Activated naive CD4-positive, alpha-beta T cell treated with anti-CD3 and anti-CD28 coated beads, Interleukin-2, amount 50 U/mL, for 16 hours (primary cell): Measurements from ENCODE around the gene SPSB3.

ENCODE experiments used
- DNase-seq: peaks from one replicate; pipeline ENCODE4 v3.0.0-alpha.2; 2020

Gene SPSB3

DNA sequence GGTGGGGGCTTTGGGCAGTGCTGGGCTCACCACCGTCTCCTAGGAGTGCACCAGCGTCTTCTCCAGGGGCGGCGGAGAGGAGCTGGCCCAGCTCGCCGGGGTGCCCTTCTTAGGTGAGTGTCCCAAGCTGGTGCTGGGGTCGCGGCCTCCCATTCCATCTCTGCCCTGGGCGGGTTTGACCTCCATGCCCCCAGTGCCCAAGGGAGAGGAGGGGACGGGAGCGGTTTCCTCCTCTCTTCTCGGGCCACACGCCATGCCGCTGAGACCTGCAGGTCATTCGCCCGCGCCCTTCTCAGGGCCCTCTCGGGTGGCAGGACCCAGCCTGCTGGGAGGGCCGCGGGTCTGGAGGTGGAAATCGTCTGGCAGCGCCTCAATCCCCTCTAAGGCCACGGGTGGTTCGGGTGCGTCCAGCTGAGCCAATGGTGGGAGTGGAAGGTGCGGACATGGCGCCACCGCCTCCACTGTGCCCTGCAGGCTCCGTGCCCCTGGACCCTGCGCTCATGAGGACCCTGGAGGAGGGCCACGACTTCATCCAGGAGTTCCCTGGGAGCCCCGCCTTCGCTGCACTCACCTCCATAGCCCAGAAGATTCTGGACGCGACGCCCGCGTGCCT lies 5.8 kb upstream of the SPSB3 start:
- DNase-seq: no peak

DNA sequence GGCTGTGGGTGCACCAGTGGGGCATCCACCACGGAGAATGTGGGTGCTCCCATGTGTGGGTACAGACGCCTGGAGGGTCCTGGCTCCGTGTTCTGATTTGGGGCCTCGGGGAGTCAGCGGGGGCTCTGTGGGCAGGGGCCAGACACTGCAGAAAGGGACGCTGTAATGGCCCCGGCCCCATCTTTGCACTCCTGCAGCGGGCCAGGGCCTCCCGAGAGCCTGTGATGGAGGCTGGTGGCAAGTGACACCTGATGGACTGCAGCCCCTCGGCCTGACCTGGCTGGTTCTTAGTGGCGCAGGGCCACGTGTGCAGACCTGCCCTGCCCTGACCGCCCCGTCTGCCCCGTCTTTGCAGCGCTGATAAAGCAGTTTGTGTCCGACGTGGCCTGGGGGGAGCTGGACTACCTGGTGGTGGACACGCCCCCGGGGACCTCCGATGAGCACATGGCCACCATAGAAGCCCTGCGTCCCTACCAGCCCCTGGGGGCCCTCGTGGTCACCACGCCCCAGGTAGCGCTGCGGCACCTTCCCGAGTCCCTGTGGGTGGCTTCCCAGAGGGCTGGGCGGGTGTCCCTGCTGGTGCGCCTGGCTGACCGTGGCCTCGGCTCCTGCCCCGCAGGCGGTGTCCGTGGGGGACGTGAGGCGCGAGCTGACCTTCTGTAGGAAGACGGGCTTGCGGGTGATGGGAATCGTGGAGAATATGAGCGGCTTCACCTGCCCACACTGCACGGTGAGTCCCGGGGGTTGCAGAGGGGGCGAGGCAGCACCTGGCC lies 5.1 kb upstream of the SPSB3 start:
- no peak for DNase-seq

DNA sequence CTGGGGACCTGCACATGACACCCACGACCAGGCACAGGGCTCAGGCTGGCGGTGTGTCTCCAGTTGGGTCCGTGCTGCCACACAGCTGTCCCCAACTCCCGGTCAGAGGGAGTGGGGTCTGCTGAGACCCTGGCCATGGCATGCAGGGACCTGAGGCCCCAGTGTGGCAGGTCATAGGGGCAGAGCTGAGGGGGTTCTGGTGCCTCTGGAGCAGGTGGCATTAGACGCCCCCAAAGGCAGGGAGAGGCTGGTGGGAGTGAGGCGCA lies 4.6 kb upstream of the SPSB3 start:
- no peak for DNase-seq

DNA sequence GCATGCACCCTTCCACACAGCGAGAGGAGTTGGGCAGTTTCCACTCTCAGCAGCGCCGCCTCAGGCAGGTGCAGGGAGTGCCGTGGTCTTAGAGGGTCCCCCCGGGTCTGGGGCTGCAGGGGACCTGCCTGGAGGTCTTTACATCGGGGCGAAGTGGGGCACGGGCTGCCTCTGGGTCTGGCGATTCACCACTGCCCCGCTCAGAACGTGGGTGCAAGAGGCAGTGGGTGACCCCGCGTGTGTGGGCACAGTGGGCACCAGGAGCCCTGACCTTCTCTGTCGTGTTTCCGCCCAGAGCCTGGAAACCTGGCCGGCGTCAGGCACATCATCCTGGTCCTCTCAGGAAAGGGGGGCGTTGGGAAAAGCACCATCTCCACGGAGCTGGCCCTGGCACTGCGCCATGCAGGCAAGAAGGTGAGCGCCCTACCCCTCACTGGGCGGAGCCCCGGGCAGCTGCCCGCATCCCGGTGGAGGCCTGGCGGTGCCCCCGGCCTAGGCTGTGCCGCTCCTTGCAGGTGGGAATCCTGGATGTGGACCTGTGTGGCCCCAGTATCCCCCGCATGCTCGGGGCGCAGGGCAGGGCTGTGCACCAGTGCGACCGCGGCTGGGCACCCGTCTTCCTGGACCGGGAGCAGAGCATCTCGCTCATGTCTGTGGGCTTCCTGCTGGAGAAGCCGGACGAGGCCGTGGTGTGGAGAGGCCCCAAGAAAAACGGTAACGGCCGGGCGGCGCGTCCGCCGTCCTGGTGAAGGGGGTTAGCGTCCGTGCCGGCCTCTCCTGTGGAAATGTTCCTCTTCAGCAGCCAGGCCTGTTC lies 4.1 kb upstream of the SPSB3 start:
- no peak for DNase-seq

DNA sequence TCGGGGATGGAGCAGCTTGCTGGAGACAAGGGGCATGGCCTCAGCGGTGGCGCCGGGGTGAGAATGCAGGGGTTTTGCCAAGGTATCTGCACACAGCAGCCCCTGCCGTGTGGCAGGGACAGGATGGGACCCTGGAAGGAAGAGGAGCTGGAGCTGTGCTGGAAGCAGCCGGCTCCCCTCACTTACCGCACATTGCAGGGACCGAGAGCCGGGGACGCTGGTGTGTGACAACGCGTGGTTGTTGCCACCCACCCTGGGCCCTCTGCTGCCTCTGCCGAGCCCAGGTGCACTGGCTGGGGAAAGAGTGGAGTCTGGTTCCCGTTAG lies 3.4 kb upstream of the SPSB3 start:
- DNase-seq: no peak

DNA sequence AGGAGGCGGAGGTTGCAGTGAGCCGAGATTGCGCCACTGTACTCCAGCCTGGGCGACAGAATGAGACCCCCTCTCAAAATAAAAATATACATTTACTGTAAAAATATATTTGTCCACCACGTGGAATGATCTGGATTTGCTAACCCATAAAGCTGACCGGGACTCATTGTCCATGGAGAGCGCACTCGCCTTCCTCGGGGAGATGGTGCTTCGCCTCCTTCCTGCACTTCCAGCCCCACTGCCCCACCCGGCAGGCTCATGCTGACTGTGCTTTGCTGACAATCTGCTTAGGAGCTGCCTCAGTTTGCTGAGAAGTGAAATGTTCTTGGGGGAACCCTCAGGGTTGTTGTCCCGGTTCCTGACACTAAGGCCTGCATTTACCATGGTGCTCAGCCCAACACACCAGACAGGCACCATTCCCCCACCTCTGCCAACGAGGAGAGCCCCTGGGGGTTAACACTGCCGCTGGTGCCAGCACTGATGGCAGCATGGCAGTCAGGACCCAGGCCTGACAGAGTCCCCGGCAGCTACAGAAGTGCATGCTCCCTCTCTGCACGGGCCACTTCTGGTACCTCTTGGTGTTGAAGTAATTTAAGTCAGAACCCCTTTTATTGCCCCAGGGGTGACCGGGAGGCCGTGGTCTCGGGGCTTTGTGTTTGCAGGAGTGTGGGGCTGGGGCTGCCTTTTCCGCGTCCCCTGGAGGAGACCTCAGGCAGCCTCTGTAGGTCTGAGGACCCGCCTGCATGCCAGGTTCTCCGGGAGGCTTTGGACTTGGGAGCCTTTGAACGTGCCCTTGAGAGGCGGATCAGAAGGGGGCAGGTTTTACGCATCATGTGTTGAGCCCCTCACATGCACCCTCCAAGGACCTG lies 2.8 kb upstream of the SPSB3 start:
- no peak for DNase-seq

DNA sequence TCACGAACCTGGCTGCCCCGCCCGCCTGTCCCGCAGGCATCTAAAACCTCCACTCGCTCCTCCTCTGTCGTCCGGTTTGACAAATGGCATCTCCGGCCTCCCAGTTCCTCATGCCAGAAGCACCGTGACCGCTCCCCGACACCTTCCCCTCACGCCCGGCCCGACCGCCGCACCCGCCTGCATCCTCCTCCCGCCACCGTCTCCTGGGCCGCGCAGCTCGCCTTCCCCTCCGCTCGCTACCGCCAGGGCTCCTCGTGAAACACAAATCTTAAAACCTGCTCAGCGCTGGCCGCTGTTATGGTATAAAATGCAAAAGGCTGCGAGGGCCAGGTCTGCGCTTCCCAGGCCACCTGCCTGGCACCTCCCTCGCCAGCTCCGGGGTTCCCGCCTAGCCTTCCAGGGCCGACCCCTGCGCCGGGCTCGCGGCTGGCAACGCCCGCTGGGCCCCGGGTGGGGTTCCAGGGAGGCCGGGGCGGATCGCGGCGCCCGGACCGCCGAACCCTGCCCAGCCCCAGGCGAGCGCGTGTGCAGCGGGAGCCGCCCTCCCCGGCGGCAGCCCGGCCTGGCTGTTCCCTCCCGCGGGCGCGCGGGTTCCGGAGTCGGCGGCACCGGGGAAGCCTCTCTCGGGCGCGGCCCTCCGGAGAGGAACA lies 488 bp downstream of the SPSB3 start:
- DNase-seq: peak; percentile 46

DNA sequence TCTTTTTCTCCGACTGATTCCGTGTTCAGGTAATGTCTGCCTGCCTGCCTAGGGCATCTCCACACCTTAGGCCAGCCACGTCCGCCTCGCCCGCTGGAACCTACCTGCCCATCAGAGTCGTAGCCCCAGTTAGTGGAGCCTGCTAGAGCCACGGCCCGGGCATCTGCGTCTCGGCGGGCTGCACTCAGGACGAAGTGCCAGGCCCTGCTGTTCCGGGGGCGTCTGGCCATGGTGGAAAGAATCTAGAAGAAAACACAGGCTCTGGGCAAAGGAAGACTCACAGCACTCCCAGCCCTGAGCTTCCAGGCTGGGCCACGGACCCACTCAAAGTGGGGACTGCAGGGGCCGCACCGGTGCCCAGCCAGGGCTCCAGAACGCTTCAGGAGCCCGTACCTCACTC lies 1.1 kb downstream of the SPSB3 start:
- DNase-seq: no peak

DNA sequence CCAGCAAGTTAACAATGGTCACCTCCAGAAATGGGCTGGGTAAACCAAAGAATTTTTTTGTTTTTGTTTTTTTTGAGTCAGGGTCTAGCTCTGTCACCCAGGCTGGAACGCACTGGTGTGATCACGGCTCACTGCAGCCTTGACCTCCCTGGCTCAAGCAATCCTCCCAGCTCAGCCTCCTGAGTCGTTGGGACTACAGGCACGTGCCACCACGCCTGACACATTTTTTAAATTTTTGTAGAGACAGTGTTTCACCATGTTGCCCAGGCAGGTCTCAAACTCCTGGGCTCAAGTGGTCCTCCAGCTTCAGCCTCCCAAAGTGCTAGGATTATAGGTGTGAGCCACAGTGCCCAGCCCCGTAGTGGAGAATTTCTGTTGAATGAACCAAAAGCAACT lies 1.7 kb downstream of the SPSB3 start:
- DNase-seq: no peak

DNA sequence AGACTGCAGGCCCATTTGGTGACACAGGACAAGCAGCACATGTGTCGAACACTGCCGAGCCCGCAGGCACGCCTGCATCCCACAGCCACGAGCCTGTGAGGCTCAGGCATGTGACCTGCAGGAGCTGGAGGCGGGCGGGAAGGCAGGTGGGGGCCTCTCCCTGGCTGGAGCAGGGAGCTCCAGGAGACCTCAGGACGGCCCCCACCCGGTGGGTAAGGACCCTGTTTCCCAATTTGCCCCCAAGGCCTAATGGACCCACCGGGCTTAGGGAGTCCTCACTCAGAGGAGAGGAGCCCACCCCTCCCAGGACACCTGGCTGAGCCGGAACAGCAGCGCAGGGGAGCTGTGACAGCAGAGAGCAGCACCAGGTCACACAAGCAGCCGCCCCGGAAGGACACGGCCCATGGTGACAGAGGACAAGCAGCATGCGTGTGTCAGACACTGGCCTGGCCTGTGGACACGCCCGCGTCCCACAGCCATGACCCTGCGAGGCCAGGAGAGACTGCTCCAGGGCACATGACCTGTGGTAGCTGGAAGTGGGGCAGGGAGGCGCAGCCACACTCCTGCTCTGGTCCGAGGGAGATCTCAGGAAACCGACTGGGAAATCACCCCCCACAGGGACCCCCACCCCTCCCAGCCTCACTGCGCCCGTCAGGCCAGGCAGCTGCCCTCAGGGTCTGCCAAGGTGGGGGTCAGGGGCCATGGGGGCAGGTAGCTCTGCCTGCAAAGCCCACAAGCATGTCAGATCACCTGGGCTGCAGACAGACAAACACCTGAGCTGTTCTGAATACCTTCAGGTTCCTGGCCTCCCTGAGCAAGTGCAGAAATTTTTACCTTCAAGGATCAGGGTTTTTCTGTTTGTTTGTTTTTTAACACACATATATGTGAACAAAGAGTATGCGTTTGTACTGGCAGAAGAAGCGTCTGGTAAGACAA lies 2.4 kb downstream of the SPSB3 start:
- DNase-seq: no peak

DNA sequence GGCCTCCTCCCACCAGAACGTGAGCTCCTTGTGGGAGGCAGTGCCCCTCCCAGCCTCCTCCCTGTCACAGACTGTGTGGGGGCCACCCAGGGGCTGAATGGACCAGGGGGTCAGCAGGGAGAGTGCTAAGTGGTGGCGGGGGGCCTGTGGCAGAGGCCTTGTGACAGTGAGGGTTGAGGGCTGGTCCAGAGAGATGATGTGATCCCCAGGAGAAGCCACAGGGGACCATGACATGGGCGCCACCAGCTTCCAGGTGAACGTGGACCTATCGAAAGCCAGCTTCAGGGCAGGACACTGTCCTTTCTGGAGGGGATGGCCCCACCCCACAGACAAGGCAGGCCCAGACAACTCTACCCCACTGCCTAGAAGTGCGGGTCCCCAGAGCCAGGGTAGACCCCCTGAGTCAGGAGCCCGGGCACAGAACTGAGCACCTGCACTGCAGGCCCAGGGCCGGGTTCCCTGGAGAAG lies 3.1 kb downstream of the SPSB3 start:
- no peak for DNase-seq

DNA sequence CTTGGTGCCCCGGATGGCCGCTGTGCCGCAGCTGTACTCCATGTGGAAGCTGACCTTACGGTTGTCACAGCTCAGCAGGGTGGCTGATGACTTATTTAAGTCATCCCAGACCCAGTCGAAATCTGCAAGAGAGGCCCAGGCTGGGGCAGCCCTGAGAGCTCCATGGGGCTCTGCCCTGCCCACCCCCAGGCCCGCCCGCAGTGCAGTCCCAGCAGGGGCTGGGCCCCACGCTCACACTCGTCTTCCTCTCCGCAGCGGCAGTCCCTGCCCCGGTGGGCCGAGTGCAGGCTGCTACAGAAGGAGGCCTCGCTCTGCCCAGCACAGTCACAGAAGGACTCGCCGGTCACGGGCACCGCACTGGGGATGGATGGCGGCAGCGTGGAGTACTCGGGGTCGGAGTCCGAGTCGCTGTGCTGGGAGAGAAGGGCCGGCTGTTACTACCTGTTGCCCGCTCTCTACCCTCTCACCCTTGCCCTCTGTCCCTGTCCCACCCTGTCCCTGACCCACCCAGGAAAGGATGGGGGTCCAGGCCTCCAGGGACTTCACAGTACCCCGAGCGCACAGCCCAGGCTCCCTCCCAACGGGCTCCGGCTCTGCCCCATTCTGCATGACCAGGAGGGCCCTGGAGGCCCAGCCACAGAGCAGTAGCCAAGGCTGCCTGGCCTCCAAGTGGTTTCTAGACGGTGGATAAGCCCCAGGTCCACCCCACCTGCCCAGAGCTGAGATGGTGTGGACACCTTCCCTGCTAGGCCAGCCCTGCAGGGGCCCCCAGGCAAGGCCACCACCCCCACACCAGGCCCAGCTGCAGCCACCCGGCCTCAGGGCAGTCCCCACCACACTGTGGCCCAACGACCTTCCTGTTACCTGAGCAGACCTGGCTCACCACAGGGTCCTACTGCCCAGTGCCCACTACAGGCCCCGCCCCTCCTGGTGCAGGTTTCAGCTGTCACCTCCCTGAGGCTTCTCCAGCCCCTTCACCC lies 3.9 kb downstream of the SPSB3 start:
- no peak for DNase-seq

DNA sequence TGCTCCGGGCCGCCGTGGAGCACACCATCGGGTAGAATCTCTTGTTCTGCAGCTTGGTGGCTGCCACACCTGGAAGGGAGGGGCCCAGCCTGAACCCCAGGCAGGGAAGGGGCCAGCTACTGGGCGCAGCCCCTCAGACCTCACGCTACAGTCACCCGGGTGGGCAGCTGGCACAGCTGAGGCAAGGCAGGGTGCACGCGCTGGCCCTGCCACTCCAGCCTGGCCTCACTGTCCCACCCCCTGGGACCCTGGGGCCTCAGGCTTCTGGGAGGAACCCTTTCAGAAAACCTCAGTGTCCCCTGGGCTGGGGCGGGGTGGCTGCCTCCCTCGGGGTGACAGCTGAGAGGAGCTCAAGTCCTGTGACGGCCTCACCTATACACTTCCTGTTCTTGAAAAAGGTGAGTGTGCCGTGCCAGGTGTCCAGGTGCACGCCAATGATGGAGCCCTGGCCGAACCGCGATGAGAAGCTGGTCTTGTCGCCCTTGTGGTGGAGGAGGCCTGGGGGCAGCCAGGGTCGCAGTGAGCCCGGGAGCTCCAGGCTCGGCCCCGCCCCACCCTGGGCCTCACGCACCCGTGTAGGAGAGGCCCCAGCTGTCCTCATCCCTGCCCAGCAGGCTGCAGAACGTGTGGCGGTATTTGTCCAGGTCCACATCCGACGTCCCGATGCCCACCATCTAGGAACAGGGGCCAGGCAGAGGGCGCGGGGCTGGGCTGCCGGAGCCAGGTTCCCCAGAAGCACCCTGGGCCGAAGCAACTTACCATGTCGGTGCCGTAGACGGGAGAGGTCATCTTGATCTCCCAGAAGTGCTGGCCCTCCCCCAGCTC lies 4.8 kb downstream of the SPSB3 start:
- no peak for DNase-seq

DNA sequence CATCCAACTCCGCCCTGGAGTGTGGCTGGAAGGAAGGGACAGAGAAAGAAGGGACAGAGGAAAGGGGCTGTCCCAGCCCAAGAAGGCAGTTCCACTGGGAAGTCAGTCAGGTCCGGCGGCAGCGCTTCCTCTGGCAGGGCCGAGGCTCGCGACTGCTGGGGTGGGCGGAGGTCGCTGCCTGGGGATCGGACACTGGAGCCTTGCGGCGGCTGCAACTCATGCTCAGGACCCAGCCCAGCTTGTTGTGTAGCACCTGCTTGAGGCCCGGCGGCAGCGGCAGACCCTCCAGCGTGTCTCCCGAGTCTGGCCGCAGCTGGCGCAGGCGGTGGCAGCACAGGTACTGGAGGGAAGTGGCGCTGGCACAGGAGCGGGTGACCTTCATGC lies 5.4 kb downstream of the SPSB3 start:
- DNase-seq: no peak

DNA sequence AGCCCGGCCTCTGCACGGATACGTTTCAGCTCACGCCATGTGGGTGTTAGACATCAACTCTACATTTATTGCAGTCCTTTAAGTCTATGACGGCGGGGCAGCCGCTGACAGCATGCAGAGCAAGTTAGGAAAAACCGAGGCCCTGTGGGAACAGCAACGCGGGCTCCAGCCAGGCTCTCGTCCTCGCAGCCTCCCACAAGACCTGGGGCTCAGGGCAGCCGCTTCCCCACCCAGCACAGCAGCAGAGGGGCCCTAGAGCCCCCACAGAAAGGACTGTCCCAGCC lies 5.8 kb downstream of the SPSB3 start:
- DNase-seq: no peak

DNA sequence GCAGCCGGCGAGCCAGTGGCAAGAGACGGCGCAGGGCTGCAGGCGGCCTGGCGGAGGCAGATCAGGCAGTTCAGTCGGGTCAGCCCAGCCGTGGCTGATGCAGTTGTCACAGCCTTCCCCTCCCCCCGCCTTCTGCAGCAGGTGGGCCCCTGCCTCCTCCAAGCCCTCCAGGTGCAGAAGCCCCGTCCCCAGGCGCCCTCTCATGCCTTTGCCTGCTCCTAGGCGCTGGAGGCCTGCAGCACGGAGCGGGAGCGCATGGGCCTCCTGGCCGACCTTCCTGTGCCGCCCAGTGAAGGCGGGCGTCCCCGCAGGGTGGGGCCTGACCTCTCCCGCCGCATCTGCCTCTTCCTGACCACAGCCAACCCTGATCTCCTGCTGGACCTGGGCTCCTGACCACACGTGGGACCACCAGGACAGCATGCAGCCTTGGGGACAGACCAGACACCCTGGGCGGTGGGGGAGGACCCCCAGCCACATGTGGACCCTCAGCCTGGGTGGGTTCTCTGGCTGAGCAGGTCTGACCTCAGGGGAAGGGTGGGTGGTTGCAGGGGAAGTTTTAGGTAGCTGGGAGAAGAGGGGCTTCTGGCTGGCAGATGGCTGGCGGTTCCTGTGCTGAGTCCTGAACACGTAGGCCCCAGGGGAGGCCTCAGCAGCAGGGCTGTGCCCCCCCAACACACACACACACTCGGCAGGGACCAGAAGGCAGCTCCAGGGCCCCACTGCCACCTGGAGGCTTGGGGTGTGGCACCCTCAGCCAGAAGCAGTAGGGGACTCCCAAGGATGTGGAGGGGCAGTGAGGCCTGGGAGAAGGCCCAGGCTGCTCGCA lies 6.3 kb downstream of the SPSB3 start:
- DNase-seq: no peak

DNA sequence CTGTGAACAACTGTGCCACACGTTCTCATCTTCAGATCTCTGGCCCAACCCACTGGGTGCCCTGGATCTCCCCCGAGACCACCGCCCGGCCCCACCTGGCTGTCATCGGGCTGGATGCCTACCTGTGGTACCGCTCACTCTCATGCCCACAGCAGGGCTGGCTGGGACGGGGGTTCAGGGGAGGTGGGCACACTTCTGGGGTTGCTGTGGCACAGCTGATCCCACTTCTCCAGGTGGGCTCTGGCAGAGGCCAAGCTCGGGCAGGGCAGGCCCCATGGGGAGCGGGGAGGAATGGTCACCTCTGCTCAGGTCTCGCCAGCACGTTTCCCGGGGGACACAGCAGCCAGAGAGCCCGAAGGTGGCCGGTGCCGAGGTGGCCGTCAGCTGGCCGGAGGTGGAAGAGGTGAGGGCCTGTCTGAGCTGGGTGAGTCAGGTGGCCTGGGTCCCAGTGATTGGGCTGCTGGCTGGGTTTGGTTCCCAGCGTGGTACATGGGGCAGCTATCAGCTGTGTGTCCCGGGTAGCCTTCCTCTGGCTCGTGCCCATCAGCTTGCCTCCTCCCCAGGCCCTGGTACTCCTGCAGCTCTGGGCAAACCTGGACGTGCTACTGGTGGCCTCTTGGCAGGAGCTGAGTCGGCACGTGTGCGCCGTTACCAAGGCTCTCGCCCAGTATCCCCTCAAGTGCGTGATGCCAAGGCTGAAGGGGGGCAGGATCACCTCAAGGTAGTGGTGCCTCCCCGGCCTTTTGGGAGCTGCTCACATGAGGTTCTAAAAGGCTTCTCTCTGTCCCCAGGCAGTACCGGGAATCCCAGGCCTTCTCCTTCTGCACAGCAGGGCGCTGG lies 7.1 kb downstream of the SPSB3 start:
- DNase-seq: no peak

DNA sequence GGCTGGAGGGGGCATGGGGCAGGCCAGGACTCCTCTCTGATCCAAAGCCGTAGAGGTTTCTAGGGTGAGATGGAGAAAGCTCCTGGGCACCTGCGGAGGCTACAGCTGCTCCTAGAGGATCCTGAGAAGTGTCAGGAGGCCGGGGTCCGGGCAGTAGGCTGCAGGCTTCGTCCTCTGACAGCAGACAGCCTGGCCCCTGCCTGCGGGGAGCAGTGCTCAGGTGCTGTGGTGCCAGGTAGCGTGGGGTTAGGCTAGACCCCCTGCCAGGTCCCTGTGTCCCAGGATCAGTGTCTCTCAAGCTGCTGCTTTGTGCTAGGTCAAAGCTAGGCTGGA lies 8.0 kb downstream of the SPSB3 start:
- no peak for DNase-seq
